ENCODE data around the gene MRGPRX2. TPM values are rescaled to one million over a fixed set of nuclear protein-coding genes. Genes with fewer than 3 reads are reported as not detected.

The MRGPRX2 gene
- total and polyA plus RNA-seq, 12 donors: not detected

DNA sequence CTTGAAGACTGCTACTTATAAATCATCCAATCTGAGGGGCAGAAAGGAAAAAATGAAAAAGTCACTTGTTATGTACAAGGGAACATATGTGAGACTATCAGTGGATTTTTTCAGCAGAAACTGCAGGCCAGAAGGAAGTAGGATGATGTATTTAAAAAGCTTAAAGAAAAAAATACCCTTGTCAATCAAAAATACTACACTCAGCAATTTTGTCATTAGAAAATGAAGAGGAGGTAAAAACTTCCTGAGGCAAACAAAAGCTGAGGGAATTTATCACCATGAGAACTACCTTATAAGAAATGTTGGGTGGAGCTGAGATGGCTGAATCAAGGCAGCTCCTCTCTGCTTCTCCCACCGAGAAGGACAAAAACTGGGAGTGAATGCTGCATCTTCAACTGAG, 21.1 kb downstream of the MRGPRX2 start:
- no peaks in the 10 kb centered on the region for H3K9me3 ChIP-seq (replicated peaks in 1 of 3)
- H3K36me3 ChIP-seq (replicated peaks in 1 of 2): no peaks in the 10 kb centered on the region
- 63 to 93% (median 80%) methylated on average over 1 of the region's 1 CpG for WGBS, 4 donors
- DNase-seq: no peak
- H3K4me1 ChIP-seq (replicated peaks in 1 of 2): no peaks in the 10 kb centered on the region
- no peak overlapping the region for H3K27ac ChIP-seq
- intact Hi-C loops (cut with DNase I): no loop called here
- peaks cover 5% of the 10 kb centered on the region for H3K27me3 ChIP-seq
- H3K4me3 ChIP-seq: no peak overlapping the region
- TF ChIP-seq POLR2A (IDR thresholded peaks at IDR 0.05) (no peak), CTCF (IDR thresholded peaks at IDR 0.05) (no peak)

DNA sequence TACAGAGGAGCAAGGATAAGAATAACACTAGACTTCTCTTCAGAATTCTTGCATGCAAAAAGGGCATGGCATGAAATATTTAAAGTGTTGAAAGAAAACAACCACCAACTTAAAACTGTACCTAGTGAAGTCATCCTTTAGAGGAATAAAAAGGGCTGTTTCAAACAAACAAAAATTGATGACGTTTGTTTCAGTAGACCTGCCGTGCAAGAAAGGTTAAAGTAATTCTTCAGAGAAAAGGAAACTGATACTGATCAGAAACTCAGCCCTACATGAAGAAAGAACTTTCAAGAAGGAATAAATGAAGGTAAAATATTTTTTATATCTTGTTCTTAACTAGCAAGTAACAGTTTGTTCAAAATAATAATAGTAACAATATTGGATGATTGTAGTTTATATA, 27.5 kb downstream of the MRGPRX2 start:
- H3K4me1 ChIP-seq (replicated peaks in 1 of 2): no peaks in the 10 kb centered on the region
- no peaks in the 10 kb centered on the region for H3K36me3 ChIP-seq (replicated peaks in 1 of 2)
- no peaks in the 10 kb centered on the region for H3K27me3 ChIP-seq
- no peak overlapping the region for H3K4me3 ChIP-seq
- no peaks in the 10 kb centered on the region for H3K9me3 ChIP-seq (replicated peaks in 1 of 3)
- 43 to 58% (median 54%) methylated on average over 2 of the region's 2 CpGs for WGBS, 4 donors
- intact Hi-C loops (cut with DNase I): no loop called here
- TF ChIP-seq POLR2A (IDR thresholded peaks at IDR 0.05) (no peak), CTCF (IDR thresholded peaks at IDR 0.05) (no peak)
- H3K27ac ChIP-seq: no peak overlapping the region
- no peak for DNase-seq

DNA sequence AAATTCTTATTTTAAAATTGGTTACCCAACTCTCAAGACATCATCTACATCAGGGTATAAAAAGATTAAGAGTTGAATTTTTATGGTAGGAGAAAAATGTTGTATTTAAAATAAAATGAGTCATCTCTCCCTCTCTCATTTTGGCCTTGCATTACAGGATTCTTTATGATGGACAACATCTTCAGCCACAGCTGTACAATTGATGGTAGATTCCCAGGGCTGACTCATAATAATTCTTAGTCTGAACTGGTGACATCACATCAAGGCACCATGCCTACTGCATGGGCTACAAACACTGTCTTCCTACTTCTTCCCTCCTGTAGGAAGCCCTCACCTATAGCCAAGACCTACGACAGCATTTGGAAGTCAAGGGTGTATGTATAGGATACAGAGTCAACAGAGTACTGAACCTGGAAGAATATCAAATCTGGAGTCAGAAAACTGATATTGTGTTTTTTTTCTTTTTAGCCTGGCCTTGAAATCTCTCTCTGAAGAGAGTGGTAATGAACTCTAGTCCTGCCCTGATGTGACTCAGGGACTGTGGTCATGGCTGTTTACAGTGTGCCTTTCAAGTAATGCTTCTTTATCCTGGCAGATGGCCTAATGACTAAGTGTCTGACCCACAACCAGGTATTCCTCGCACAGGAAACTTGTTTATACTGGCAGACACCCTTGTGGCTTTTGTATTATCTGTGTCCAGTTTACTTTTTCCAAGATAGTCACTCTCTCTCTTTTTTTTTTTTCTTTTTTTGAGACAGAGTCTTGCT, 32.5 kb downstream of the MRGPRX2 start:
- 32 to 61% (median 47%) methylated on average over 2 of the region's 2 CpGs for WGBS, 4 donors
- Histone ChIP-seq H3K27ac (peak overlapping the region in 2 of 5 donors; percentile 7 to 23), H3K9me3 (replicated peaks in 1 of 3) (no peaks in the 10 kb centered on the region), H3K27me3 (no peaks in the 10 kb centered on the region), H3K4me3 (no peak overlapping the region), H3K4me1 (replicated peaks in 1 of 2) (no peaks in the 10 kb centered on the region), H3K36me3 (replicated peaks in 1 of 2) (no peaks in the 10 kb centered on the region)
- intact Hi-C loops (cut with DNase I): no loop called here
- no peak for TF ChIP-seq CTCF (IDR thresholded peaks at IDR 0.05)
- no peak for TF ChIP-seq POLR2A (IDR thresholded peaks at IDR 0.05)
- DNase-seq: peak; percentile 35 to 74 (median 58)

- WGBS, 4 donors: 73 to 77% (median 74%) methylated on average over 2 of the region's 2 CpGs
- Histone ChIP-seq H3K9me3 (replicated peaks in 1 of 3) (no peaks in the 10 kb centered on the region), H3K4me3 (no peak overlapping the region), H3K27me3 (no peaks in the 10 kb centered on the region), H3K27ac (no peak overlapping the region), H3K4me1 (replicated peaks in 1 of 2) (no peaks in the 10 kb centered on the region), H3K36me3 (replicated peaks in 1 of 2) (no peaks in the 10 kb centered on the region)
- TF ChIP-seq CTCF (IDR thresholded peaks at IDR 0.05): no peak
- no peak for TF ChIP-seq POLR2A (IDR thresholded peaks at IDR 0.05)
- DNase-seq: no peak
- intact Hi-C loops (cut with DNase I): no loop called here
These were observed 33.7 kb downstream of the MRGPRX2 start for GRCh38 chr11:19026862-19027261.
